ENCODE data around the gene SPPL2B.

The SPPL2B gene

DNA sequence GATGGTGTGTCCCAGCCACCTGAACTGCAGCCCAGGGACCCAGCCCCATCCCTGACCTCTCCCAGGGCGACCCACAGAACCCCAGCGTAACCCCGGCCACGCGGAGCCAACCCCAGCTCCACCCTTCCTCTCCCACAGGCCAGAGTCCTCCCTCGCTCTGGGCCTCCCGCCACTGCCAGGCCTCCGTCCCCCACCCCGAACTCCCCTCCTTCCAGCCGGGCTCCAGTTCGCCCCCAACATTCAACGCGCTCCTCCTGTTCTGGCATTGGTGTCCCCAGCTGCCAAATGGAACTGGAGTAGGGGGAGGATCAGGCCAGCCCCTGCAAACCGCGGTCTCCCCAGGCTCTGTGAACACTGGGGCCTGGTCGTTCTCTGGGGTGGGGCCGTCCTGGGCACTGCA is 28.0 kb upstream of the SPPL2B start:
- Histone ChIP-seq H3K4me1 (peaks cover 3% of the 10 kb centered on the region), H3K9me3 (no peaks in the 10 kb centered on the region), H3K27me3 (peaks cover 5% of the 10 kb centered on the region; the same call in 1 of the 2 replicates), H3K36me3 (no peaks in the 10 kb centered on the region), H3K4me3 (ENCODE audit: low read depth, low read length) (no peak overlapping the region)
- TF ChIP-seq, protein P1, sequence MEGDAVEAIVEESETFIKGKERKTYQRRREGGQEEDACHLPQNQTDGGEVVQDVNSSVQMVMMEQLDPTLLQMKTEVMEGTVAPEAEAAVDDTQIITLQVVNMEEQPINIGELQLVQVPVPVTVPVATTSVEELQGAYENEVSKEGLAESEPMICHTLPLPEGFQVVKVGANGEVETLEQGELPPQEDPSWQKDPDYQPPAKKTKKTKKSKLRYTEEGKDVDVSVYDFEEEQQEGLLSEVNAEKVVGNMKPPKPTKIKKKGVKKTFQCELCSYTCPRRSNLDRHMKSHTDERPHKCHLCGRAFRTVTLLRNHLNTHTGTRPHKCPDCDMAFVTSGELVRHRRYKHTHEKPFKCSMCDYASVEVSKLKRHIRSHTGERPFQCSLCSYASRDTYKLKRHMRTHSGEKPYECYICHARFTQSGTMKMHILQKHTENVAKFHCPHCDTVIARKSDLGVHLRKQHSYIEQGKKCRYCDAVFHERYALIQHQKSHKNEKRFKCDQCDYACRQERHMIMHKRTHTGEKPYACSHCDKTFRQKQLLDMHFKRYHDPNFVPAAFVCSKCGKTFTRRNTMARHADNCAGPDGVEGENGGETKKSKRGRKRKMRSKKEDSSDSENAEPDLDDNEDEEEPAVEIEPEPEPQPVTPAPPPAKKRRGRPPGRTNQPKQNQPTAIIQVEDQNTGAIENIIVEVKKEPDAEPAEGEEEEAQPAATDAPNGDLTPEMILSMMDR (IDR thresholded peaks at IDR 0.05; ENCODE audit: low read depth, low read length): no peak
- no peak for DNase-seq

- Histone ChIP-seq H3K27me3 (peaks cover 8% of the 10 kb centered on the region), H3K36me3 (no peaks in the 10 kb centered on the region), H3K9me3 (no peaks in the 10 kb centered on the region), H3K4me3 (ENCODE audit: low read depth, low read length) (no peak overlapping the region), H3K4me1 (no peaks in the 10 kb centered on the region)
- DNase-seq: peak; percentile 12
- TF ChIP-seq, protein P1 (IDR thresholded peaks at IDR 0.05; ENCODE audit: low read depth, low read length): no peak
Observed at GRCh38 chr19:2302319-2303210, 25.9 kb upstream of the SPPL2B start.

DNA sequence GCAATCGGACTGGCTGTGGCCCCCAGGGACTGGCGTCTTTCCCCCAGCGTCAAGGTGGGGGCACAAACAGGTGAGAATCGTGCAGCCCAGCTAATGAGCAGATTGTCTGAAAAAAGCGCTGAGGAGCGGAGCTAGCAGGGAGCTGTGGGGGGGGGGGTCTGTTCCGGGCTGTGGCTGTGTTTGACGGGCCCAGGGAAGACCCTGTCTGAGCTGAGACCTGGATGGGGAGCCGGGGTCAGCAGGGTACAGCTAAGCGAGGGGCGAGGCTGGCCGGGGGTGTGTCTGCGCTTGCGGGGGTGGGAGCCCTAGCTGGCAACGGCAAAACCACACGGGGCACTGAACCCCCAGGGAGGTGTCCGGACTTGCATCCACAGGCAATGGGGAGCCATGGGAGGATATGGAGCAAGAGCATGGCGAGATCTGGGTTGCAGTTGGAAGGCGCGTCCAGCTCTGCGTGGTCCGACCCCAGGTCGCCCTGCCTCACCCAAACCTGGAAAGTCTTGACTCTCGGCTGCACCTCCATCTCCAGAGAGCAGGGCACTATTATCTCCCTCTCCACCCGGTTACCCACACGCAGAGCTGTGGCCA is 25.2 kb upstream of the SPPL2B start:
- no peaks in the 10 kb centered on the region for H3K4me1 ChIP-seq
- H3K9me3 ChIP-seq: no peaks in the 10 kb centered on the region
- TF ChIP-seq, protein P1 (IDR thresholded peaks at IDR 0.05; ENCODE audit: low read depth, low read length): no peak
- H3K4me3 ChIP-seq (ENCODE audit: low read depth, low read length): no peak overlapping the region
- no peaks in the 10 kb centered on the region for H3K36me3 ChIP-seq
- DNase-seq: peak; percentile 8
- H3K27me3 ChIP-seq: peaks cover 13% of the 10 kb centered on the region

- TF ChIP-seq, protein P1 (IDR thresholded peaks at IDR 0.05; ENCODE audit: low read depth, low read length): no peak
- peak; percentile 8 for DNase-seq
- peaks cover 4% of the 10 kb centered on the region; the same call in 1 of the 2 replicates for H3K4me1 ChIP-seq
- H3K36me3 ChIP-seq: no peaks in the 10 kb centered on the region
- H3K4me3 ChIP-seq (ENCODE audit: low read depth, low read length): no peak overlapping the region
- H3K27me3 ChIP-seq: peaks cover 15% of the 10 kb centered on the region
- no peaks in the 10 kb centered on the region for H3K9me3 ChIP-seq
Observed at GRCh38 chr19:2305452-2306280, 22.8 kb upstream of the SPPL2B start.

- peak; percentile 8 for DNase-seq
- H3K9me3 ChIP-seq: no peaks in the 10 kb centered on the region
- TF ChIP-seq, protein P1 (IDR thresholded peaks at IDR 0.05; ENCODE audit: low read depth, low read length): no peak
Observed at GRCh38 chr19:2306281-2306806, 22.1 kb upstream of the SPPL2B start.

More at GRCh38 chr19:2306281-2306806, 22.1 kb upstream of the SPPL2B start:
- no peak overlapping the region for H3K4me3 ChIP-seq (ENCODE audit: low read depth, low read length)
- peaks cover 15% of the 10 kb centered on the region for H3K27me3 ChIP-seq
- peaks cover 4% of the 10 kb centered on the region; the same call in 1 of the 2 replicates for H3K4me1 ChIP-seq
- H3K36me3 ChIP-seq: no peaks in the 10 kb centered on the region
